Measurements from ENCODE around the gene LSM7.

The LSM7 gene

DNA sequence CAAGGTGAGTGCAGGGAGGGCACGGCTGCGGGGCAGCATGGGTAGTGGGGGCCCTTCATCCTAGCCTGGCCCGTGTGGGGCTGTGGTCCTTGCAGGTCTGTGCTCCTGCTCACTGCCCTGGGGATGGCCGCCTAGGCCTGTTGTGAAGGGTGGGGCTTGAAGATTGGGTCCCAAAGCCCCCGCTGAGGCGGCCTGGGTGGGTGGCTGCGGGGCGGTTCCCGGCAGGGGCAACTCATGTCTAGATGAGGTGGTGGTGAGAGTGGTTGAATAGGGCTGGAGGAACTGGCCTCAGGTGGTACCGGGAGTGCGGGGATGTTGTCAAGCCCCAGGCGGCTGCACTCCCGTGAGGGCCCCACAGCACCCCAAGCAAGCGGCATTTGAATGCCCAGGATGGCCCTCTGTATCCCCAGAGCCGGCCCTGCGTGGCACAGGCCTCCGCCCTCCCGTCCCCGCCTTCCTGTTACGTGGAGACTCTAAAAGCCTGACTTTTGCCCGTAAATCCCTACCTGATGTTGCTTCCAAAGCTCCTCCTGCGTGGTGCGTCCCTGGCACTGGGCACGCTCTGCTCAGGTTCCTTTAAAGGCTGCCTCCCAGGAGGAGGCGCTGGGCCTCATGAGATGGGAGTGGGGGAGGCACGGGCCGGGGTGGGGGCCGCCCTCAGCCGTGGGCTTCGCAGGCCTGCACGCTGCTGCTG lies 15.1 kb upstream of the LSM7 start:
- 95% methylated on average over 26 to 31 of the region's 31 CpGs for WGBS, 2 experiments (ENCODE audit: insufficient coverage in 2 of 2)

GRCh38 chr19:2342656-2343288 lies 14.4 kb upstream of the LSM7 start:
- Histone ChIP-seq H3K9me3 (ENCODE audit: control insufficient read depth, low read length) (no peaks in the 10 kb centered on the region), H3K36me3 (ENCODE audit: control insufficient read depth, insufficient read depth, low read length) (peaks cover 45% of the 10 kb centered on the region), H3K27ac (ENCODE audit: low read depth, low read length, severe bottlenecking) (no peak overlapping the region), H3K4me3 (ENCODE audit: extremely low read depth, insufficient read depth, low read length, poor library complexity, severe bottlenecking) (no peak overlapping the region), H3K4me1 (ENCODE audit: control insufficient read depth, insufficient read depth, low read length, poor library complexity, severe bottlenecking) (no peaks in the 10 kb centered on the region)
- WGBS, 2 experiments (ENCODE audit: insufficient coverage in 2 of 2) = 95 to 96% methylated on average over 29 of the region's 29 CpGs

More for the DNA sequence above, 15.1 kb upstream of the LSM7 start:
- Histone ChIP-seq H3K9me3 (ENCODE audit: control insufficient read depth, low read length) (no peaks in the 10 kb centered on the region), H3K27ac (ENCODE audit: low read depth, low read length, severe bottlenecking) (no peak overlapping the region), H3K4me1 (ENCODE audit: control insufficient read depth, insufficient read depth, low read length, poor library complexity, severe bottlenecking) (no peaks in the 10 kb centered on the region), H3K36me3 (ENCODE audit: control insufficient read depth, insufficient read depth, low read length) (peaks cover 44% of the 10 kb centered on the region), H3K4me3 (ENCODE audit: extremely low read depth, insufficient read depth, low read length, poor library complexity, severe bottlenecking) (no peak overlapping the region)

- no peak overlapping the region for H3K27ac ChIP-seq (ENCODE audit: low read depth, low read length, severe bottlenecking)
- no peak overlapping the region for H3K4me3 ChIP-seq (ENCODE audit: extremely low read depth, insufficient read depth, low read length, poor library complexity, severe bottlenecking)
- no peaks in the 10 kb centered on the region for H3K9me3 ChIP-seq (ENCODE audit: control insufficient read depth, low read length)
- H3K4me1 ChIP-seq (ENCODE audit: control insufficient read depth, insufficient read depth, low read length, poor library complexity, severe bottlenecking) = no peaks in the 10 kb centered on the region
- WGBS, 2 experiments (ENCODE audit: insufficient coverage in 2 of 2) = 92 to 93% methylated on average over 10 to 14 of the region's 15 CpGs
- peaks cover 46% of the 10 kb centered on the region for H3K36me3 ChIP-seq (ENCODE audit: control insufficient read depth, insufficient read depth, low read length)
Measured at GRCh38 chr19:2341982-2342381, 13.6 kb upstream of the LSM7 start.

- H3K36me3 ChIP-seq (ENCODE audit: control insufficient read depth, insufficient read depth, low read length) = peaks cover 45% of the 10 kb centered on the region
- no peak overlapping the region for H3K27ac ChIP-seq (ENCODE audit: low read depth, low read length, severe bottlenecking)
- no peaks in the 10 kb centered on the region for H3K4me1 ChIP-seq (ENCODE audit: control insufficient read depth, insufficient read depth, low read length, poor library complexity, severe bottlenecking)
- H3K9me3 ChIP-seq (ENCODE audit: control insufficient read depth, low read length) = no peaks in the 10 kb centered on the region
- no peak overlapping the region for H3K4me3 ChIP-seq (ENCODE audit: extremely low read depth, insufficient read depth, low read length, poor library complexity, severe bottlenecking)
- 96 to 97% methylated on average over 14 to 23 of the region's 24 CpGs for WGBS, 2 experiments (ENCODE audit: insufficient coverage in 2 of 2)
Measured at GRCh38 chr19:2341244-2341751, 12.9 kb upstream of the LSM7 start.

GRCh38 chr19:2340496-2341243 lies 12.3 kb upstream of the LSM7 start:
- Histone ChIP-seq H3K36me3 (ENCODE audit: control insufficient read depth, insufficient read depth, low read length) (peaks cover 44% of the 10 kb centered on the region), H3K4me1 (ENCODE audit: control insufficient read depth, insufficient read depth, low read length, poor library complexity, severe bottlenecking) (no peaks in the 10 kb centered on the region)
- 91 to 93% methylated on average over 25 to 36 of the region's 38 CpGs for WGBS, 2 experiments (ENCODE audit: insufficient coverage in 2 of 2)

GRCh38 chr19:2339644-2340310 lies 11.4 kb upstream of the LSM7 start:
- Histone ChIP-seq H3K4me3 (ENCODE audit: extremely low read depth, insufficient read depth, low read length, poor library complexity, severe bottlenecking) (no peak overlapping the region), H3K4me1 (ENCODE audit: control insufficient read depth, insufficient read depth, low read length, poor library complexity, severe bottlenecking) (no peaks in the 10 kb centered on the region), H3K36me3 (ENCODE audit: control insufficient read depth, insufficient read depth, low read length) (peaks cover 45% of the 10 kb centered on the region), H3K27ac (ENCODE audit: low read depth, low read length, severe bottlenecking) (no peak overlapping the region), H3K9me3 (ENCODE audit: control insufficient read depth, low read length) (no peaks in the 10 kb centered on the region)
- 94% methylated on average over 36 to 52 of the region's 52 CpGs for WGBS, 2 experiments (ENCODE audit: insufficient coverage in 2 of 2)

More at GRCh38 chr19:2340496-2341243, 12.3 kb upstream of the LSM7 start:
- H3K4me3 ChIP-seq (ENCODE audit: extremely low read depth, insufficient read depth, low read length, poor library complexity, severe bottlenecking) = no peak overlapping the region
- H3K9me3 ChIP-seq (ENCODE audit: control insufficient read depth, low read length) = no peaks in the 10 kb centered on the region
- H3K27ac ChIP-seq (ENCODE audit: low read depth, low read length, severe bottlenecking) = no peak overlapping the region

- no peak overlapping the region for H3K27ac ChIP-seq (ENCODE audit: low read depth, low read length, severe bottlenecking)
- H3K9me3 ChIP-seq (ENCODE audit: control insufficient read depth, low read length) = no peaks in the 10 kb centered on the region
- H3K4me3 ChIP-seq (ENCODE audit: extremely low read depth, insufficient read depth, low read length, poor library complexity, severe bottlenecking) = no peak overlapping the region
- H3K4me1 ChIP-seq (ENCODE audit: control insufficient read depth, insufficient read depth, low read length, poor library complexity, severe bottlenecking) = no peaks in the 10 kb centered on the region
- 96 to 98% methylated on average over 50 to 54 of the region's 54 CpGs for WGBS, 2 experiments (ENCODE audit: insufficient coverage in 2 of 2)
- peaks cover 45% of the 10 kb centered on the region for H3K36me3 ChIP-seq (ENCODE audit: control insufficient read depth, insufficient read depth, low read length)
Measured at GRCh38 chr19:2338751-2339643, 10.6 kb upstream of the LSM7 start.

- Histone ChIP-seq H3K36me3 (ENCODE audit: control insufficient read depth, insufficient read depth, low read length) (peaks cover 48% of the 10 kb centered on the region), H3K4me3 (ENCODE audit: extremely low read depth, insufficient read depth, low read length, poor library complexity, severe bottlenecking) (no peak overlapping the region), H3K27ac (ENCODE audit: low read depth, low read length, severe bottlenecking) (no peak overlapping the region), H3K9me3 (ENCODE audit: control insufficient read depth, low read length) (no peaks in the 10 kb centered on the region), H3K4me1 (ENCODE audit: control insufficient read depth, insufficient read depth, low read length, poor library complexity, severe bottlenecking) (no peaks in the 10 kb centered on the region)
- WGBS, 2 experiments (ENCODE audit: insufficient coverage in 2 of 2) = 97 to 99% methylated on average over 17 to 21 of the region's 21 CpGs
Measured at GRCh38 chr19:2338055-2338615, 9.7 kb upstream of the LSM7 start.

DNA sequence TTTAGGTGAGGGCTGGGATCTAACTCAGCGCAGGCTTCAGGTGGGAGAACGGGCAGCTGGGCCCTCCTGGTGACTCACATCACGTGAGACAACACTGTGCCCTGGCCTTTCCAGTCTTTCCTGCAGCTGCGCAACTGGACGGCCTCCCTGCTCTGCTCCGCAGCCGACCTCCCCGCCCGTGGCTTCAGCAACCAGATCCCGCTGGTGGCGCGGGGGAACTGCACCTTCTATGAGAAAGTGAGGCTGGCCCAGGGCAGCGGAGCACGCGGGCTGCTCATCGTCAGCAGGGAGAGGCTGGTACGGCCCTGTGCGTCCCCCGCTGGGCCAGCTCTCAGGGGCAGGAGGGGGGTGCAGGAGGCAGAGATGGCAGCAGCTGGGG lies 8.9 kb upstream of the LSM7 start:
- Histone ChIP-seq H3K27ac (ENCODE audit: low read depth, low read length, severe bottlenecking) (peak overlapping the region; percentile 47), H3K4me1 (ENCODE audit: control insufficient read depth, insufficient read depth, low read length, poor library complexity, severe bottlenecking) (no peaks in the 10 kb centered on the region), H3K36me3 (ENCODE audit: control insufficient read depth, insufficient read depth, low read length) (peaks cover 45% of the 10 kb centered on the region), H3K9me3 (ENCODE audit: control insufficient read depth, low read length) (no peaks in the 10 kb centered on the region), H3K4me3 (ENCODE audit: extremely low read depth, insufficient read depth, low read length, poor library complexity, severe bottlenecking) (no peak overlapping the region)
- 75 to 79% methylated on average over 19 of the region's 19 CpGs for WGBS, 2 experiments (ENCODE audit: insufficient coverage in 2 of 2)

Measured in mesodermal cell (in vitro differentiated cells).